Transverse colon (tissue), 4 donors: ENCODE measurements around the gene ALK. TPM values are rescaled to one million over a fixed set of nuclear protein-coding genes. Genes with fewer than 3 reads are reported as not detected.

Source experiments
- DNase-seq: peaks from one replicate; pipeline ENCODE4 v3.0.0-alpha.2; 2019
- H3K27ac ChIP-seq, 4 donors: fragments of 200-600 bp; sonication (generic); 2 replicates each; pipeline ENCODE4 v1.5.1; 2016 to 2018; ENCODE audit warnings: inconsistent platforms in 4 of 4
- H3K27me3 ChIP-seq: fragments of 200-600 bp; sonication (generic); 2 replicates; pipeline ENCODE4 v1.5.1; 2017; ENCODE audit warnings: inconsistent platforms
- H3K36me3 ChIP-seq, 4 donors: fragments of 200-600 bp; sonication (generic); 2 replicates each; pipeline ENCODE4 v1.5.1; 2017 to 2019; ENCODE audit warnings: inconsistent platforms in 4 of 4
- H3K4me1 ChIP-seq, 4 donors: fragments of 200-600 bp; sonication (generic); 2 replicates each; pipeline ENCODE4 v1.5.1; 2017 to 2020; ENCODE audit warnings: inconsistent platforms in 4 of 4
- H3K4me3 ChIP-seq, 4 donors: fragments of 200-600 bp; sonication (generic); 1 replicate in 1 of 4; 2 replicates in 3 of 4; pipeline versions ENCODE4 v1.5.1 to v1.6.1; 2017 to 2019; ENCODE audit warnings: inconsistent platforms in 4 of 4
- H3K9me3 ChIP-seq, 2 donors: fragments of 200-600 bp; sonication (generic); 2 replicates each; pipeline ENCODE4 v1.5.1; 2017 to 2019; ENCODE audit warnings: inconsistent platforms in 2 of 2
- EP300 ChIP-seq: sonication (generic); formaldehyde crosslinking; IDR thresholded peaks from one replicate; pipeline ENCODE4 v1.6.1; 2017; ENCODE audit warnings: antibody characterized with exemption, low read depth
- POLR2A ChIP-seq: fragments of 450-650 bp; IDR thresholded peaks from one replicate; pipeline ENCODE4 v1.6.1; 2016; ENCODE audit warnings: antibody characterized with exemption, mild to moderate bottlenecking, moderate library complexity
- POLR2AphosphoS5 ChIP-seq, 3 donors: sonication (generic); formaldehyde crosslinking; IDR thresholded peaks; one replicate each; pipeline ENCODE4 v1.6.1; 2016; ENCODE audit warnings: antibody characterized with exemption in 3 of 3
- WGBS, 2 donors: methylation state at CpG; one replicate each; pipeline ENCODE4 v1.1.5; 2018; ENCODE audit warnings: low coverage in 1 of 2; 5-methylcytosine and 5-hydroxymethylcytosine counted together
- in situ Hi-C, 4 donors: fragments of 200-750 bp; cut with MboI; loops; one replicate each; pipeline versions ENCODE4 v1.15.0 to v1.15.1; 2017; ENCODE audit warnings: low sequenced_read_pairs in 3 of 4, low pct_ligation_motif_present in 1 of 4, low pct_unique_long_range_greater_than_20kb in 1 of 4
- intact Hi-C: fragments of 100-400 bp; cut with DNase I; formaldehyde crosslinking; loops from one replicate; pipeline ENCODE4 v1.15.1; 2023; ENCODE audit warnings: low total_unique reads
- total RNA-seq, 4 donors: library from RNA; depleted of rRNA; stranded (reverse); fragments of >200 nt; gene quantifications; one replicate each; pipeline ENCODE4 v1.1.0, GENCODE V29; 2016
- TF ChIP-seq, protein P1 (sequence below), 5 experiments: fragments of 200-600 bp in 3 of 5; fragments of 450-650 bp in 2 of 5; sonication (generic) in 3 of 5; IDR thresholded peaks; 1 replicate in 2 of 5; 2 replicates in 3 of 5; pipeline ENCODE4 v1.5.1; 2016 to 2017; ENCODE audit warnings: antibody characterized with exemption in 5 of 5, inconsistent platforms in 3 of 5, mild to moderate bottlenecking in 2 of 5, moderate library complexity in 1 of 5

Gene ALK
- total RNA-seq, 4 donors from 2014 or later, result 0.32 to 0.82 TPM; not detected in 2

- Histone ChIP-seq H3K27ac (no peak overlapping the region), H3K9me3 (no peaks in the 10 kb centered on the region), H3K4me3 (no peak overlapping the region), H3K36me3 (no peaks in the 10 kb centered on the region), H3K27me3 (no peaks in the 10 kb centered on the region), H3K4me1 (no peaks in the 10 kb centered on the region)
- intact Hi-C loops, result loop anchor here (5.0 kb wide), 1 partner anchor 1070 kb away; no protein-coding TSS in a partner anchor
- no peak for DNase-seq
- in situ Hi-C loops, result no loop called here
- 49% methylated on average over 2 of the region's 2 CpGs; no CpG with 5 or more reads in 1 of the 2 donors for WGBS, 2 donors
- TF ChIP-seq, protein P1, sequence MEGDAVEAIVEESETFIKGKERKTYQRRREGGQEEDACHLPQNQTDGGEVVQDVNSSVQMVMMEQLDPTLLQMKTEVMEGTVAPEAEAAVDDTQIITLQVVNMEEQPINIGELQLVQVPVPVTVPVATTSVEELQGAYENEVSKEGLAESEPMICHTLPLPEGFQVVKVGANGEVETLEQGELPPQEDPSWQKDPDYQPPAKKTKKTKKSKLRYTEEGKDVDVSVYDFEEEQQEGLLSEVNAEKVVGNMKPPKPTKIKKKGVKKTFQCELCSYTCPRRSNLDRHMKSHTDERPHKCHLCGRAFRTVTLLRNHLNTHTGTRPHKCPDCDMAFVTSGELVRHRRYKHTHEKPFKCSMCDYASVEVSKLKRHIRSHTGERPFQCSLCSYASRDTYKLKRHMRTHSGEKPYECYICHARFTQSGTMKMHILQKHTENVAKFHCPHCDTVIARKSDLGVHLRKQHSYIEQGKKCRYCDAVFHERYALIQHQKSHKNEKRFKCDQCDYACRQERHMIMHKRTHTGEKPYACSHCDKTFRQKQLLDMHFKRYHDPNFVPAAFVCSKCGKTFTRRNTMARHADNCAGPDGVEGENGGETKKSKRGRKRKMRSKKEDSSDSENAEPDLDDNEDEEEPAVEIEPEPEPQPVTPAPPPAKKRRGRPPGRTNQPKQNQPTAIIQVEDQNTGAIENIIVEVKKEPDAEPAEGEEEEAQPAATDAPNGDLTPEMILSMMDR (IDR thresholded peaks at IDR 0.05), result no peak
- no peak for TF ChIP-seq POLR2AphosphoS5 (IDR thresholded peaks at IDR 0.05)
- TF ChIP-seq EP300, result no peak
Observed at GRCh38 chr2:29726976-29727375, 194.4 kb downstream of the ALK start.

GRCh38 chr2:29725610-29726009, 195.8 kb downstream of the ALK start:
- TF ChIP-seq POLR2A, result no peak
- no peak for TF ChIP-seq EP300
- TF ChIP-seq POLR2AphosphoS5 (IDR thresholded peaks at IDR 0.05), result no peak
- TF ChIP-seq, protein P1 (IDR thresholded peaks at IDR 0.05), result no peak
- H3K9me3 ChIP-seq, result no peaks in the 10 kb centered on the region
- WGBS, 2 donors, result 40 to 44% methylated on average over 2 of the region's 2 CpGs
- H3K27me3 ChIP-seq, result no peaks in the 10 kb centered on the region
- H3K36me3 ChIP-seq, result no peaks in the 10 kb centered on the region
- H3K4me1 ChIP-seq, result no peaks in the 10 kb centered on the region
- DNase-seq, result no peak
- no peak overlapping the region for H3K4me3 ChIP-seq
- intact Hi-C loops, result loop anchor here (5.0 kb wide), 1 partner anchor 1068 kb away; no protein-coding TSS in a partner anchor
- in situ Hi-C loops, result no loop called here
- H3K27ac ChIP-seq, result no peak overlapping the region

DNA sequence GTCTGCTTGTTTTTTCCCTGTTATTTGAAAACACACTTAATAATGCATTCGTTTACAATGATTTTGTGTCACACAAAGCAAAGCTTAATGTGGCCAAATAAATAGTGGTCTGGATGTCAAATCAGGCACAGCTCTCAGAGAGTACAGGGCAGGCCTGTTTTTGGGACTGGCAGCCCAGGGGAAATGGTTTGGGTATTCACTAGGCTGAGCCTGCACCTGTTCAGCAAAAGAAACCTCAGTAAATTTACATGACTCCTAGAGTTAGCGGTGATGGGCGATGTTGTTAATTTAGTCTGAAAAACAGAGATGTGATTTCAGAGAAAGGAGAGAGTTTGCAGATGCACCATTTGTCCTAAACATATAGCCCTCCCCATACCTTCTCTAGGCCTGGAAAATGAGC, 197.1 kb downstream of the ALK start:
- TF ChIP-seq EP300 (no peak), POLR2A (no peak), POLR2AphosphoS5 (IDR thresholded peaks at IDR 0.05) (no peak)
- TF ChIP-seq, protein P1 (IDR thresholded peaks at IDR 0.05), result no peak
- in situ Hi-C loops (no loop called here), intact Hi-C loops (no loop called here)
- no peak overlapping the region for H3K4me3 ChIP-seq
- no peaks in the 10 kb centered on the region for H3K27me3 ChIP-seq
- 75 to 77% methylated on average over 2 to 3 of the region's 3 CpGs for WGBS, 2 donors
- no peak overlapping the region for H3K27ac ChIP-seq
- DNase-seq, result no peak
- H3K36me3 ChIP-seq, result no peaks in the 10 kb centered on the region
- no peaks in the 10 kb centered on the region for H3K9me3 ChIP-seq
- no peaks in the 10 kb centered on the region for H3K4me1 ChIP-seq

- in situ Hi-C loops (no loop called here), intact Hi-C loops (no loop called here)
- H3K27me3 ChIP-seq, result no peaks in the 10 kb centered on the region
- H3K4me1 ChIP-seq, result no peaks in the 10 kb centered on the region
- H3K36me3 ChIP-seq, result no peaks in the 10 kb centered on the region
- peak; percentile 7 for DNase-seq
- no peak for TF ChIP-seq EP300
- no peak for TF ChIP-seq POLR2AphosphoS5 (IDR thresholded peaks at IDR 0.05)
- TF ChIP-seq, protein P1 (IDR thresholded peaks at IDR 0.05), result no peak
- TF ChIP-seq POLR2A, result no peak
- H3K9me3 ChIP-seq, result no peaks in the 10 kb centered on the region
- H3K27ac ChIP-seq, result no peak overlapping the region
- H3K4me3 ChIP-seq, result no peak overlapping the region
- 31 to 37% methylated on average over 5 to 7 of the region's 7 CpGs for WGBS, 2 donors
Observed at GRCh38 chr2:29723255-29724001, 198.0 kb downstream of the ALK start.
